Spleen (tissue), 7 donors: ENCODE measurements around the gene PRRC1.

ENCODE experiments used
- CTCF ChIP-seq, 11 experiments: fragments of 200-600 bp in 7 of 11; fragments of 450-650 bp in 4 of 11; sonication (generic) in 4 of 11; IDR thresholded peaks in 8 of 11; conservative IDR thresholded peaks in 3 of 11; 1 replicate in 7 of 11; 2 replicates in 4 of 11; pipeline versions ENCODE4 v1.4.0 to v1.8.0; 2016 to 2021; ENCODE audit warnings: antibody characterized with exemption in 11 of 11, inconsistent platforms in 4 of 11, mild to moderate bottlenecking in 1 of 11
- POLR2A ChIP-seq, 3 donors: fragments of 450-650 bp; IDR thresholded peaks; one replicate each; pipeline ENCODE4 v1.5.1; 2017; ENCODE audit warnings: antibody characterized with exemption in 3 of 3, mild to moderate bottlenecking in 1 of 3
- POLR2AphosphoS5 ChIP-seq, 3 donors: sonication (generic); formaldehyde crosslinking; IDR thresholded peaks; one replicate each; pipeline ENCODE4 v1.5.1; 2017; ENCODE audit warnings: antibody characterized with exemption in 3 of 3
- donor health status: DM: no; HTN: no; CAD: no; lungs with moderate emphysema.
- donor health status: DM: no; HTN: no; CAD: no.
- donor health status: DM: no; HTN: no; CAD: no.

GRCh38 chr5:127572930-127573329 lies 55.5 kb downstream of the PRRC1 start:
- no peak for TF ChIP-seq CTCF (IDR thresholded peaks at IDR 0.05 in 8 of 11, conservative IDR thresholded peaks at IDR 0.05 in 3 of 11)
- no peak for TF ChIP-seq POLR2A (IDR thresholded peaks at IDR 0.05)
- TF ChIP-seq POLR2AphosphoS5 (IDR thresholded peaks at IDR 0.05), result no peak
